Posterior cingulate gyrus (tissue), 11 donors: ENCODE results near the gene ZNF76.
"Not testable (repeated sequence)": the region's sequence is repeated elsewhere in the genome, so short reads cannot be mapped to it uniquely, and the experiment has no call there.

Source experiments
- DNase-seq, 10 donors: peaks; one replicate each; pipeline versions ENCODE4 v3.0.0 to v3.0.0-alpha.2; 2020 to 2021; ENCODE audit warnings: mixed read lengths in 3 of 10
- intact Hi-C: fragments of 100-400 bp; cut with DNase I; formaldehyde crosslinking; loops from one replicate; pipeline ENCODE4 v1.15.1; 2023

Gene ZNF76

GRCh38 chr6:35319346-35320030, 60.0 kb downstream of the ZNF76 start:
- DNase-seq = no peak
- intact Hi-C loops = no loop called here

- DNase-seq = no peak
- intact Hi-C loops = no loop called here
Observed at GRCh38 chr6:35320031-35320410, 60.5 kb downstream of the ZNF76 start.

GRCh38 chr6:35321091-35321490, 61.6 kb downstream of the ZNF76 start:
- intact Hi-C loops = no loop called here
- no peak for DNase-seq

- intact Hi-C loops = no loop called here
- DNase-seq = peak in 5 of 10 donors; percentile 26 to 91 (median 42)
Observed at GRCh38 chr6:35327349-35328027, 68.0 kb downstream of the ZNF76 start.

GRCh38 chr6:35328108-35328723, 68.7 kb downstream of the ZNF76 start:
- no peak for DNase-seq

GRCh38 chr6:35328965-35329364, 69.4 kb downstream of the ZNF76 start:
- DNase-seq, intact Hi-C loops: not testable (repeated sequence)

More at GRCh38 chr6:35328108-35328723, 68.7 kb downstream of the ZNF76 start:
- intact Hi-C loops = no loop called here

GRCh38 chr6:35330541-35331119, 71.1 kb downstream of the ZNF76 start:
- intact Hi-C loops = no loop called here
- DNase-seq = no peak

- DNase-seq, intact Hi-C loops: not testable (repeated sequence)
Observed at GRCh38 chr6:35332074-35332887, 72.7 kb downstream of the ZNF76 start.

- DNase-seq = no peak
- intact Hi-C loops = no loop called here
Observed at GRCh38 chr6:35341557-35341956, 82.0 kb downstream of the ZNF76 start.

- intact Hi-C loops = loop anchor here (1.0 kb wide), 3 partner anchors 73 to 126 kb away; partner anchors contain the start of gene RPL10A
- DNase-seq = peak; percentile 97 to 100 (median 99)
Observed at GRCh38 chr6:35342258-35343091, 82.9 kb downstream of the ZNF76 start, which contains the start of gene PPARD. Gene PPARD, plus strand, starts transcription at chr6:35342558. Its CDS starts 68,530 bp downstream, at chr6:35411088.

- intact Hi-C loops = no loop called here
- no peak for DNase-seq
Observed at GRCh38 chr6:35343092-35343834, 83.7 kb downstream of the ZNF76 start.

- DNase-seq = no peak
- intact Hi-C loops = no loop called here
Observed at GRCh38 chr6:35343835-35344550, 84.5 kb downstream of the ZNF76 start.
